B cell (primary cell): ENCODE measurements around the gene GMPR2. TPM values are rescaled to one million over a fixed set of nuclear protein-coding genes. Genes with fewer than 3 reads are reported as not detected.

Experiments used
- ATAC-seq: fragments of 200-7000 bp; cut with Tn5 transposase; one replicate; pipeline ENCODE4 v1.10.0; 2021; ENCODE audit warnings: low read depth, mild to moderate bottlenecking, moderate number of reproducible peaks, moderate library complexity
- CTCF ChIA-PET: fragments of 350-600 bp; sonication (Branson Sonifier 250); formaldehyde crosslinking; loops from one replicate; lab custom pipeline; 2021; ENCODE audit warnings: antibody characterized with exemption, inconsistent platforms; lab: Charles Lee
- POLR2A ChIA-PET: fragments of 350-600 bp; sonication (Branson Sonifier 250); formaldehyde crosslinking; loops from one replicate; lab custom pipeline; 2021; ENCODE audit warnings: antibody characterized with exemption; lab: Charles Lee
- DNase-seq: peaks from one replicate; pipeline ENCODE4 v3.0.0; 2013
- H2AFZ ChIP-seq: 2 replicates; pipeline ENCODE4 v1.6.1; 2012; ENCODE audit warnings: mild to moderate bottlenecking, low read depth, low read length; ENCODE audit not compliant: insufficient read depth, poor library complexity, severe bottlenecking
- H3K27ac ChIP-seq, 2 donors: 1 replicate in 1 of 2; 2 replicates in 1 of 2; pipeline ENCODE4 v1.5.1; 2012 to 2013; ENCODE audit warnings: low read length in 2 of 2, mild to moderate bottlenecking in 2 of 2, moderate library complexity in 1 of 2
- H3K27me3 ChIP-seq, 4 experiments: fragments of 200-600 bp in 1 of 4; sonication (generic) in 1 of 4; replicated peaks in 1 of 4; 1 replicate in 2 of 4; 2 replicates in 2 of 4; pipeline versions ENCODE4 v1.6.1 to v1.7.0; 2013 to 2016; ENCODE audit warnings: low read length in 3 of 4, mild to moderate bottlenecking in 2 of 4, mixed read lengths in 1 of 4, moderate library complexity in 1 of 4; ENCODE audit not compliant: insufficient read depth in 4 of 4, control insufficient read depth in 3 of 4; ENCODE audit errors: control extremely low read depth in 1 of 4
- H3K36me3 ChIP-seq, 2 experiments: replicated peaks in 1 of 2; 1 replicate in 1 of 2; 2 replicates in 1 of 2; pipeline versions ENCODE4 v1.6.1 to v1.7.1; 2013; ENCODE audit warnings: low read length in 1 of 2; ENCODE audit not compliant: insufficient read depth in 2 of 2, control insufficient read depth in 1 of 2; ENCODE audit errors: control extremely low read depth in 1 of 2, extremely low read depth in 1 of 2
- H3K4me1 ChIP-seq, 2 donors: fragments of 200-600 bp in 1 of 2; sonication (generic) in 1 of 2; 1 replicate in 1 of 2; 2 replicates in 1 of 2; pipeline versions ENCODE4 v1.5.1 to v1.6.1; 2013 to 2017; ENCODE audit warnings: low read length in 2 of 2; ENCODE audit not compliant: control insufficient read depth in 2 of 2, insufficient read depth in 2 of 2
- H3K4me2 ChIP-seq: replicated peaks from 2 replicates; pipeline ENCODE3; 2012; ENCODE audit warnings: mild to moderate bottlenecking, low read depth, low read length; ENCODE audit not compliant: poor library complexity, severe bottlenecking
- H3K4me3 ChIP-seq, 5 experiments: fragments of 200-600 bp in 1 of 5; sonication (generic) in 1 of 5; 1 replicate in 3 of 5; 2 replicates in 2 of 5; pipeline versions ENCODE4 v1.5.1 to v1.7.0; 2011 to 2016; ENCODE audit warnings: low read length in 4 of 5, mild to moderate bottlenecking in 4 of 5, low read depth in 2 of 5, control low read depth in 1 of 5, moderate library complexity in 1 of 5; ENCODE audit not compliant: insufficient read depth in 1 of 5; ENCODE audit errors: control extremely low read depth in 1 of 5, extremely low read depth in 1 of 5
- H3K79me2 ChIP-seq: fragments of 200-600 bp; sonication (generic); one replicate; pipeline ENCODE4 v1.6.0; 2016; ENCODE audit warnings: low read length; ENCODE audit not compliant: control insufficient read depth, insufficient read depth
- H3K9ac ChIP-seq: fragments of 200-600 bp; sonication (generic); 2 replicates; pipeline ENCODE4 v1.6.1; 2017; ENCODE audit warnings: mild to moderate bottlenecking, low read length, moderate library complexity
- H3K9me3 ChIP-seq, 3 donors: one replicate each; pipeline versions ENCODE4 v1.6.1 to v1.7.1; 2013; ENCODE audit warnings: low read length in 2 of 3; ENCODE audit not compliant: control insufficient read depth in 2 of 3, insufficient read depth in 1 of 3; ENCODE audit errors: control extremely low read depth in 1 of 3
- H4K20me1 ChIP-seq: 2 replicates; pipeline ENCODE4 v1.6.0; 2012; ENCODE audit warnings: mild to moderate bottlenecking, low read length; ENCODE audit not compliant: insufficient read depth, control insufficient read depth, poor library complexity, severe bottlenecking
- H3K27ac Mint-ChIP-seq: one replicate; pipeline ENCODE4 v1.8.0; 2021; ENCODE audit warnings: mixed read lengths
- H3K27me3 Mint-ChIP-seq: one replicate; pipeline ENCODE4 v1.8.0; 2021; ENCODE audit warnings: mixed read lengths
- H3K4me1 Mint-ChIP-seq: one replicate; pipeline ENCODE4 v1.8.0; 2021; ENCODE audit warnings: mixed read lengths
- H3K4me3 Mint-ChIP-seq: one replicate; pipeline ENCODE4 v1.8.0; 2021; ENCODE audit warnings: mixed read lengths
- H3K9me3 Mint-ChIP-seq: one replicate; pipeline ENCODE4 v1.8.0; 2022; ENCODE audit warnings: mixed read lengths; ENCODE audit not compliant: insufficient read depth
- EZH2 ChIP-seq: IDR thresholded peaks from 2 replicates; pipeline ENCODE4 v1.6.1; 2012; ENCODE audit warnings: borderline replicate concordance, low read depth, mild to moderate bottlenecking, moderate library complexity, low read length; ENCODE audit not compliant: insufficient read depth, poor library complexity, severe bottlenecking
- WGBS: methylation state at CpG from one replicate; pipeline ENCODE4 v1.1.5; 2013; ENCODE audit warnings: missing lambda C conversion rate; ENCODE audit not compliant: insufficient coverage; 5-methylcytosine and 5-hydroxymethylcytosine counted together
- intact Hi-C: fragments of 100-400 bp; cut with micrococcal nuclease; formaldehyde crosslinking; loops from one replicate; pipeline ENCODE4 v1.10.0; 2022
- polyA plus RNA-seq: library from polyadenylated mRNA; depleted of rRNA; stranded (reverse); fragments of >200 nt; gene quantifications from 2 replicates; pipeline ENCODE4 v1.2.3, GENCODE V29; 2012
- total RNA-seq, 2 donors: library from RNA; stranded (reverse); fragments of 120-200 nt in 1 of 2; gene quantifications; 1 replicate in 1 of 2; 2 replicates in 1 of 2; pipeline versions ENCODE4 v1.2.3 to v1.2.4, GENCODE V29; 2013 to 2022
- TF ChIP-seq, protein P1 (sequence below): fragments of 200-600 bp; IDR thresholded peaks from one replicate; pipeline ENCODE4 v1.8.0; 2022; ENCODE audit warnings: antibody characterized with exemption, mild to moderate bottlenecking

The GMPR2 gene
- total and polyA plus RNA-seq, 2 donors (not counting 1 experiment from before 2014, with no cell fraction given) = 39.7 to 58.7 TPM

DNA sequence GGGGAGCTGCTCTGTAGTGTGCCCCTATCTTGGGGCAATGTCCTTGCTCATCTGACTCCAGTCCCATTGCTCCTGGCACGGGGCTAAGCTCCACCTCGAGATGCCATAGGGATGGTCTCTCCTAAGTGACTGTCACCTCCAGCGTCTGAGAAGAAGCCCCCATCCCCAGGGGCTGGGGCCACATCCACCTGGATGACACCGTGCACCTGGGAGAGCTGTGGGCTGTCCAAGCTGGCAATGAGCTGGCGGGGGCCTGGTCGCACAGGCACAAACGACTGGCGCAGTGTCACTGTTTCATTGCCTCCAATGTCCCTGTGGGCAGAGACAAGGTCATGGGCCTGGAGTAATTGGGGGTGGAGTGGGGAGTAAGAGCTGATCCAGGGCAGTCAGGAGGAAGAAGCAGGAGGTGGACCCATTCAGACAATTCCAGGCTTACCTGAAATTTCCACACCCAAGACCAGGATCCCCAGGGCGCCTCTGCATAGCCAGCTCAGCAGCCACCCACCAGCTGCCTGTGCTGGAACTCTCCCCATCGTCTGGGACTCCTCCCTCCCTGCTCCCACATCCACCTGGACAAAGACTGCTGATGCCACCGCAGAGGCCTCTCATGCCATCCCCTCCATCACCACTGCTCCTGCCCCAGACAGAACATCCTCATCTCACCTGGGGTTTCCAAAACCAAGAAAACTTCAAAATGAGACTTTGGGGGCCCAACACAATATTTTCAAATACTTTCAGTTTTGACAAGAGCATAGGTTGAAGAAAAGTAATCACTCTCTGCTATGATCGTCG, 16.7 kb downstream of the GMPR2 start:
- Histone ChIP-seq H3K79me2 (no peaks in the 10 kb centered on the region), H3K36me3 (peaks cover 0 to 14% of the 10 kb centered on the region in 2 experiments), H3K4me2 (no peak overlapping the region), H3K4me3 (no peak overlapping the region), H2AFZ (no peak overlapping the region), H3K9me3 (no peaks in the 10 kb centered on the region), H3K9ac (no peak overlapping the region), H3K27me3 (no peaks in the 10 kb centered on the region), H4K20me1 (no peaks in the 10 kb centered on the region), H3K4me1 (peaks cover 6 to 11% of the 10 kb centered on the region in 2 donors), H3K27ac (no peak overlapping the region)
- Mint-ChIP-seq H3K4me3 (no peak overlapping the region), H3K4me1 (peaks cover 12% of the 10 kb centered on the region), H3K27ac (peak overlapping the region; percentile 37), H3K9me3 (no peaks in the 10 kb centered on the region), H3K27me3 (no peaks in the 10 kb centered on the region)
- ChIA-PET CTCF (interaction anchor here (1.2 kb wide), 1 partner anchor 182 kb away, joined by 3 read pairs; no protein-coding TSS in a partner anchor), POLR2A (no interaction called here)
- TF ChIP-seq, protein P1, sequence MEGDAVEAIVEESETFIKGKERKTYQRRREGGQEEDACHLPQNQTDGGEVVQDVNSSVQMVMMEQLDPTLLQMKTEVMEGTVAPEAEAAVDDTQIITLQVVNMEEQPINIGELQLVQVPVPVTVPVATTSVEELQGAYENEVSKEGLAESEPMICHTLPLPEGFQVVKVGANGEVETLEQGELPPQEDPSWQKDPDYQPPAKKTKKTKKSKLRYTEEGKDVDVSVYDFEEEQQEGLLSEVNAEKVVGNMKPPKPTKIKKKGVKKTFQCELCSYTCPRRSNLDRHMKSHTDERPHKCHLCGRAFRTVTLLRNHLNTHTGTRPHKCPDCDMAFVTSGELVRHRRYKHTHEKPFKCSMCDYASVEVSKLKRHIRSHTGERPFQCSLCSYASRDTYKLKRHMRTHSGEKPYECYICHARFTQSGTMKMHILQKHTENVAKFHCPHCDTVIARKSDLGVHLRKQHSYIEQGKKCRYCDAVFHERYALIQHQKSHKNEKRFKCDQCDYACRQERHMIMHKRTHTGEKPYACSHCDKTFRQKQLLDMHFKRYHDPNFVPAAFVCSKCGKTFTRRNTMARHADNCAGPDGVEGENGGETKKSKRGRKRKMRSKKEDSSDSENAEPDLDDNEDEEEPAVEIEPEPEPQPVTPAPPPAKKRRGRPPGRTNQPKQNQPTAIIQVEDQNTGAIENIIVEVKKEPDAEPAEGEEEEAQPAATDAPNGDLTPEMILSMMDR = no peak
- no peak for TF ChIP-seq EZH2
- DNase-seq (no peak), ATAC-seq (no peak)
- intact Hi-C loops = loop anchor here (10.0 kb wide), 1 partner anchor 235 kb away; no protein-coding TSS in a partner anchor
- 90% methylated on average over 11 of the region's 13 CpGs for WGBS

DNA sequence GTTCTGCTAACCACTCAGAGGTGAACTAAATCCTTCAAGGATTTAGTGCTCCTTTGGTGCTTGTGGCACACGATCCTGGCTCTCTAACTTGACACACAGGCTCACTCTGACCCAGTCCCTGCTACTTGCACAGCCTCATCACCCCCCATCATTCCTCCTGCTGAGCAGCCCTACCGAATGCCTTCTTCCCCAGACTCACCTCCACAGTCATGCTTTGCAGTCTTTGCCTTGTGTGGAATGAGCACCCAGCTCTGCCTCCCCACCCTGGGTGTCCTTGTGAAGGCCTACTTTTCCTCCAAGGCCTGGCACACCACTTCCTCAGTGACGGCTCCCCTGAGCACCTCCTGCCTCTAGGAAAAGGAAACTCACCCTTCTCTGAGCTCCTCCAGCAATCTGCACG, 17.6 kb downstream of the GMPR2 start:
- H3K4me1 Mint-ChIP-seq = peaks cover 8% of the 10 kb centered on the region
- no peak overlapping the region for H3K4me2 ChIP-seq

More for the DNA sequence above, 17.6 kb downstream of the GMPR2 start:
- Mint-ChIP-seq H3K4me3 (no peak overlapping the region), H3K27me3 (no peaks in the 10 kb centered on the region), H3K27ac (no peak overlapping the region), H3K9me3 (no peaks in the 10 kb centered on the region)
- Histone ChIP-seq H3K79me2 (no peaks in the 10 kb centered on the region), H3K9ac (no peak overlapping the region), H3K27ac (no peak overlapping the region), H3K36me3 (peaks cover 0 to 23% of the 10 kb centered on the region in 2 experiments), H3K9me3 (no peaks in the 10 kb centered on the region), H3K4me1 (peaks cover 6 to 11% of the 10 kb centered on the region in 2 donors), H3K4me3 (no peak overlapping the region), H2AFZ (no peak overlapping the region), H3K27me3 (no peaks in the 10 kb centered on the region), H4K20me1 (no peaks in the 10 kb centered on the region)
- DNase-seq (no peak), ATAC-seq (no peak)
- CTCF ChIA-PET = interaction anchor here (0.9 to 2.8 kb wide), 4 partner anchors 8 to 58 kb away, joined by 3 to 10 read pairs (median 4); partner anchors contain the start of gene TINF2
- WGBS = 81% methylated on average over 4 of the region's 4 CpGs
- TF ChIP-seq EZH2 = no peak
- TF ChIP-seq, protein P1 = no peak
- intact Hi-C loops = no loop called here
- POLR2A ChIA-PET = no interaction called here
